ENCODE measurements around the gene MAGI2.
A peak's percentile ranks its signal among the peaks of the same experiment; 100 is the strongest.

MAGI2 gene

GRCh38 chr7:79453558-79454360 lies at the start of gene MAGI2:
Gene MAGI2, minus strand, starts transcription at chr7:79453667. Its CDS starts 347 bp downstream, at chr7:79453320.
- DNase-seq, result peak; percentile 60 to 96 (median 90)

- no peak for DNase-seq
These were observed 48.7 kb upstream of the MAGI2 start for GRCh38 chr7:79502151-79502550.

- DNase-seq, result no peak
These were observed 47.3 kb upstream of the MAGI2 start for GRCh38 chr7:79500759-79501158.

GRCh38 chr7:79497728-79498127 lies 44.3 kb upstream of the MAGI2 start:
- DNase-seq, result no peak

- DNase-seq, result no peak
These were observed 42.2 kb upstream of the MAGI2 start for GRCh38 chr7:79495544-79496272.

GRCh38 chr7:79494046-79494445 lies 40.6 kb upstream of the MAGI2 start:
- no peak for DNase-seq

GRCh38 chr7:79489371-79489770 lies 35.9 kb upstream of the MAGI2 start:
- DNase-seq, result no peak

- no peak for DNase-seq
These were observed 24.9 kb upstream of the MAGI2 start for GRCh38 chr7:79478386-79478785.

GRCh38 chr7:79475455-79475854 lies 22.0 kb upstream of the MAGI2 start:
- no peak for DNase-seq

GRCh38 chr7:79471699-79472098 lies 18.2 kb upstream of the MAGI2 start:
- no peak for DNase-seq

GRCh38 chr7:79471283-79471682 lies 17.8 kb upstream of the MAGI2 start:
- no peak for DNase-seq

- no peak for DNase-seq
These were observed 12.1 kb upstream of the MAGI2 start for GRCh38 chr7:79465551-79465950.

- no peak for DNase-seq
These were observed 10.6 kb upstream of the MAGI2 start for GRCh38 chr7:79464051-79464450.

- DNase-seq, result no peak
These were observed 8.9 kb upstream of the MAGI2 start for GRCh38 chr7:79462390-79462789.

- no peak for DNase-seq
These were observed 8.2 kb upstream of the MAGI2 start for GRCh38 chr7:79461660-79462059.

- DNase-seq, result no peak
These were observed 5.9 kb upstream of the MAGI2 start for GRCh38 chr7:79459381-79459780.

- DNase-seq, result no peak
These were observed 5.3 kb upstream of the MAGI2 start for GRCh38 chr7:79458796-79459195.

- peak in 9 of 58 donors; percentile 1 to 23 (median 7) for DNase-seq
These were observed 1.8 kb upstream of the MAGI2 start for GRCh38 chr7:79455173-79455790.

GRCh38 chr7:79454361-79454960 lies 994 bp upstream of the MAGI2 start:
- peak in 31 of 58 donors; percentile 18 to 74 (median 52) for DNase-seq

GRCh38 chr7:79453266-79453557 lies 255 bp downstream of the MAGI2 start:
- DNase-seq, result peak in 5 of 58 donors; percentile 60 to 75 (median 67)

- peak in 27 of 58 donors; percentile 10 to 70 (median 50) for DNase-seq
These were observed 787 bp downstream of the MAGI2 start for GRCh38 chr7:79452495-79453265.

Measured in anterior cingulate cortex (tissue), 58 donors.